ENCODE data around the gene PARN.
"Not testable (repeated sequence)": the region's sequence is repeated elsewhere in the genome, so short reads cannot be mapped to it uniquely, and the experiment has no call there.

Gene PARN

GRCh38 chr16:14632693-14633569 lies 2.9 kb upstream of the PARN start, which contains the start of gene BFAR:
Gene BFAR (plus strand): TSS chr16:14632951. CDS start chr16:14644347, 11,396 bp downstream.
- DNase-seq (ENCODE audit: low read depth): peak; percentile 96

GRCh38 chr16:14630620-14631330 lies 715 bp upstream of the PARN start:
- not testable (repeated sequence) for DNase-seq (ENCODE audit: low read depth)

DNA sequence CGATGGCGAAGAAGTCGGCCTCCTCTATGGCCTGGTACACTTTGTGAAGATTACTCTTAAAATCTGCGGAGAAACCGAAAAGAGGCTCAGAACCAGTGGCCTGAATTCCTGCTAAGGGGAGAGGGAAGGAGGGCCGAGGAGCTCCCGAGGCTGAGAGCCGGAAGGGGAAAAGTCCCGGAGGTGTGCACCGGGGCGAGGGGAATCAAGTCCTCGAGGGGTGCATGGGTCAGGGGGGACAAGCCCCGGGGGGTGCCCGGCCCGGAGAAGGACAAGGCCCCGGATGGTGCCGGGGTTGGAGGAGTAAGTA lies 495 bp downstream of the PARN start:
- no peak for DNase-seq (ENCODE audit: low read depth)

DNA sequence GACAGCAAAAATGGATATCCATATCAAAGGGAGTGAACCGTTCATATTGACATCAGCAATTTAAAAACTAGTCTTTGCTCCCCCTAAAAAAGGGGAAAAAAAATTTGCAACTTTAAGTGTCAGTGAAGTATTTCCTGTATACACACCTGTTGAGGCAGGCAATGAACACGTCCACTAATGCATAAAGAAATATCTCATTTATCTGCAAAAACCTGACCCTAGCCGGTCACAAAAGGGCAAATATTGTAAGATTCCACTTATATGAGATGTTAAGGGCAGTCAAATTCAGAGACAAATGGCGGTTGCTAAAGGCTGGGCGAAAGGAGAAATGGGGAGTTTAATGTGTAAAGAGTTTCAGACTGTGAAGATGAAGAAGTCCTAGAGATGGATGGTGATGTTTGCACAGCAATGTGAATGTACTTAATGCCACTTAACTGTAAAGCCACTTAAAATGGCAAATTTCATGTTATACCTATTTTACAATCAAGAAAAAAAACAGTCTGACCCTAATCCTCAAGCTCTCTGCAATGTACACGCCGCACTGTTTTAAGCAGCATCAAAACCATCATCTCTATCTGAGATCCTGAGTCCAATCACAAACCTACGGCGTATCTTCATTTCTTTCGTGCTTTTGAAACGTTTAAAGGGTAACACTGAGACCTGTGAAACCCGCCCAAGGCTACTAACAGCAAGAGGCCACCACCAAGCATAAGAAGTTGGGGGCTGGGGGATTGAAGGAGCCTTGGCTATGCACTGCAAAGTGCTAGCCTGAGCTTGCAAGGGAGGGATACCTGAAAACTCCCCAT lies 1.1 kb downstream of the PARN start:
- DNase-seq (ENCODE audit: low read depth): no peak

GRCh38 chr16:14627078-14627477 lies 3.0 kb downstream of the PARN start:
- DNase-seq (ENCODE audit: low read depth): no peak

GRCh38 chr16:14618566-14618965 lies 11.5 kb downstream of the PARN start:
- DNase-seq (ENCODE audit: low read depth): no peak

GRCh38 chr16:14616280-14616679 lies 13.8 kb downstream of the PARN start:
- no peak for DNase-seq (ENCODE audit: low read depth)

DNA sequence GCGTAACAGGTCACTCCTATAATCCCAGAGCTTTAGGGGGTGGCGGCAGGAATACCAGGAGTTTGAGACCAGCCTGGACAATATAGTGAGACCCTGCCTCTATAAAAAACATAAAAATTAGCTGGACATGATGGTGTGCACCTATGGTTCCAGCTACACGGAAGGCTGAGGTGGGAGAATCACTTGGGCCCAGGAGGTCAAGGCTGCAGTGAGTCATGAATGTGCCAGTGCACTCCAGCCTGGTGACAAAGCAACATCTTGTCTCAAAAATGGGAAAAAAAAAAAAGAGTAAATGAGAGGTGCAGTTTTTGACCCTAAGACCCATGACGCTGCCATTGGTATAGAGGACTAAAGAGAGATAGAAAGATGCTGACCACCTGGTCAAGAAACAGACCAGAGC lies 16.1 kb downstream of the PARN start:
- no peak for DNase-seq (ENCODE audit: low read depth)

GRCh38 chr16:14611660-14612059 lies 18.4 kb downstream of the PARN start:
- no peak for DNase-seq (ENCODE audit: low read depth)

- DNase-seq (ENCODE audit: low read depth): no peak
Measured at GRCh38 chr16:14609716-14610115, 20.3 kb downstream of the PARN start.

- no peak for DNase-seq (ENCODE audit: low read depth)
Measured at GRCh38 chr16:14608604-14609003, 21.5 kb downstream of the PARN start.

DNA sequence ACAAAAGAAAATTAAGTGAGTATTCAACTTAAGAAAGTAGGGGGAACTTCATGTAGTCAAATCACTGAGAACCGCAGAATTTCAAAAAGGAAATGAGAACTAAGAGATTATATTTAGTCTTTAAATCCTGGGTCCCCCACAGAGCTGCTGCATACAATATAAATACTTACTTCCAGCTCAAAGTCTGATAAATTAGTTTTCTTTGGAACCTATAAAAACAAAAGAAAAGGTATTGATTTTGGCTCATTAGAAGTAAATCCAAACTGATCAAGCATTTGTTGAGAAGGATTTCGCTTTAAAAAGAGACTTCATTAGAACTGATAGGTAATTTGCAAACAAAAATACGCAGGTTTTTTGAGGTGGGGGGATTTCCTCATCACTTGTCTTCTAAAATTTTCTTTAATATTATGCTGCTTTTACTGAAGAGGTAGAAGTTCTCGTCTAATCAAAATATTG lies 21.9 kb downstream of the PARN start:
- no peak for DNase-seq (ENCODE audit: low read depth)

GRCh38 chr16:14606102-14606501 lies 24.0 kb downstream of the PARN start:
- no peak for DNase-seq (ENCODE audit: low read depth)

GRCh38 chr16:14602443-14602963 lies 27.6 kb downstream of the PARN start:
- DNase-seq (ENCODE audit: low read depth): no peak

- peak; percentile 17 for DNase-seq (ENCODE audit: low read depth)
Measured at GRCh38 chr16:14600164-14600563, 29.9 kb downstream of the PARN start.

DNA sequence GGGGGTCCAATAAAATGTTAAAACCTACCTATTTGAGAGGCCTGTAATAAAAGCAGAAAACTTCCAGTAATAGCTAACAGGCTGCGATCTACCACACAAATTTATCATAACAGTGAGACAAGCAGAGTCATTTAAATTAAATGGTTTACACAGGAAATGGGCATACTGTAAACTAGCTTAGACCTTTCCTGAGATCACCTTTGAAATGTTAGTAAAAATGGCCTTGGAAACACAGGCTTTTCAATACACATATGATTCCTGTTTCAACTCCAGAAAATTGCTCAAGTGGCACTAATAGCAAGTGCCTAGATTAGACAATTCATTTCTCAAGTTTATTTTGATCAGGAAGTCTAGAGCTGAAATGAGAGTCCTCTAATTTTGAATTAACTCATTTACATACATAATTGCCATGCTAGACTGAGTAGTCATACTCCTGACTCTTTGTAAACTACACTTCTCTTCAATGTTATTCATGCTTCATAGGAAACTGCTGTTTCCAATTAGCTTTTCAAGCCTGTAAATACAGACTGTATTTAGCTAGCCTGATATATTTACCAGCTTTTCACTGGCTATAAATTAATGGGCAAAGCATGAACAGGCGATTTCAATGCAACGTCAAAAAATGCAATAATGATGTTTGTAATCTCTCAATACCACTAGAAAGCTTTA lies 43.3 kb downstream of the PARN start:
- DNase-seq (ENCODE audit: low read depth): no peak

DNA sequence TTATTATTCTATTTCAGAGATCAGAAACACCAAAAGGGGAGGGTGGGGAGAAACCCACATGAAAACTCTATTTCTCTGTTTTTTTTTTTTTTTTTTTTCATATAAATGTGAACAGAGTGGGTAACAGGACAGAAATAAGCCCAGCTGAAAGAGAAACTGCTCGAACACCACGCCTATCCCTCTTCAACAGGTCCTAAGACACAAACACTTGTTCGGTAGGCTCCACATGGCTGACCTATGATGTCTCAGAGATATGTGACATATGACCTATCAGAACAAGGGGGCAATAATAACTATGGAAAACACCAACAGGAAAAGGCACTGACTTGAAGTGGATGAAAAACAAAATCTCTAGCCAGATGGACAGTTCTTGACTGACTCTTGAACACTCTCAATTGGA lies 44.8 kb downstream of the PARN start:
- DNase-seq (ENCODE audit: low read depth): no peak

DNA sequence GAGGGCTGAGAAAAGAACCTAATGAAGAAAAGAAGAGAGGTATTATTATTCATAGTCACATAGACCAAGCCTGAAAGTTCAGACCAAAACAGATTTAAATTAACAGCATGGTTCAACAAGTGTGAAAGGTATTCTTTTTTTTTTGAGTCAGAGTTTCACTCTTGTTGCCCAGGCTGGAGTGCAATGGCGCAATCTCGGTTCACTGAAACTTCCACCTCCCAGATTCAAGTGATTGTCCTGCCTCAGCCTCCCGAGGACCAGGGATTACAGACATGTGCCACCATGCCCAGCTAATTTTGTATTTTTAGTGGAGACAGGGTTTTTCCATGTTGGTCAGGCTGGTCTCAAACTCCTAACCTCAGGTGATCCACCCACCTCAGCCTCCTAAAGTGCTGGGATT lies 49.1 kb downstream of the PARN start:
- DNase-seq (ENCODE audit: low read depth): not testable (repeated sequence)

GRCh38 chr16:14579266-14579665 lies 50.8 kb downstream of the PARN start:
- no peak for DNase-seq (ENCODE audit: low read depth)

- no peak for DNase-seq (ENCODE audit: low read depth)
Measured at GRCh38 chr16:14576532-14576931, 53.5 kb downstream of the PARN start.

DNA sequence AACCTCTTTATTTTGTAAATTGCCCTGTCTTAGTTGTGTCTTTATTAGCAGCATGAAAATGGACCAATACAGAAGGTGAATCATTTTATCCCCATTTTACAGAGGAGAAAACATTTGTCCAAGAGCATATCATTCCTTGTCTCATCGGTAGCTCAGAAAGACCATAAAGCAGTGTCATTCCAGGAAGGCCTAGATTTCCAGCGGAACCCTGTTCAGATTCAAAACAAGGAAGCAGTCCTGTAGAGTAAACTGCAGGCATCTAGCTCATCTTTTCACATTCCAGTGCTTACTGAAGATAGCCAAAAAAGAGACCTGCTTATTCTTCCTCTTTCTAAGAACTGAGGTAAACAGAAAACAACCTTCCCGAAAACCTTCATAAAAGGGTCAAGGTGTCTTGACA lies 54.0 kb downstream of the PARN start:
- no peak for DNase-seq (ENCODE audit: low read depth)

All from stromal cell of bone marrow (primary cell).